OCI-LY7 (cell line): Measurements from ENCODE around the gene PRPF38B. TPM values are rescaled to one million over a fixed set of nuclear protein-coding genes. Genes with fewer than 3 reads are reported as not detected.

Source experiments
- BruUV-seq: library from RNA; stranded (reverse); fragments of 400-500 nt; replicated peaks from 2 replicates; lab custom pipeline; 2021; lab: Mats Ljungman, UMichigan
- CTCF ChIA-PET: fragments of 300-600 bp; sonication (Branson Sonifier 250); formaldehyde crosslinking; loops from one replicate; lab custom pipeline; 2022; ENCODE audit warnings: antibody characterized with exemption; ENCODE audit not compliant: unreplicated experiment; lab: Charles Lee
- POLR2A ChIA-PET: fragments of 300-600 bp; sonication (Branson Sonifier 250); formaldehyde crosslinking; loops from one replicate; lab custom pipeline; 2022; ENCODE audit warnings: antibody characterized with exemption; lab: Charles Lee
- DNase-seq: peaks from one replicate; pipeline ENCODE4 v3.0.0-alpha.2; 2015; ENCODE audit warnings: low spot score
- H2AFZ ChIP-seq: fragments of 200-600 bp; sonication (generic), shearing (Covaris generic); 2 replicates; pipeline ENCODE4 v1.6.1; 2014; ENCODE audit warnings: mild to moderate bottlenecking, antibody characterized with exemption, low read length, moderate library complexity
- H3K27ac ChIP-seq: fragments of 200-600 bp; sonication (generic); 2 replicates; pipeline ENCODE4 v1.5.1; 2014; ENCODE audit warnings: mixed run types, low read depth, mild to moderate bottlenecking, moderate library complexity, low read length, inconsistent platforms; ENCODE audit not compliant: poor library complexity, severe bottlenecking
- H3K36me3 ChIP-seq: fragments of 200-600 bp; sonication (generic); 2 replicates; pipeline ENCODE4 v1.6.1; 2014; ENCODE audit warnings: mild to moderate bottlenecking, antibody characterized with exemption, low read length, moderate library complexity, mixed read lengths; ENCODE audit not compliant: insufficient read depth
- H3K4me1 ChIP-seq: fragments of 200-600 bp; sonication (generic); 2 replicates; pipeline ENCODE4 v1.5.1; 2014; ENCODE audit warnings: mild to moderate bottlenecking, low read length; ENCODE audit not compliant: insufficient read depth, poor library complexity, severe bottlenecking
- H3K4me2 ChIP-seq: fragments of 200-600 bp; sonication (generic); 2 replicates; pipeline ENCODE4 v1.6.1; 2014; ENCODE audit warnings: mild to moderate bottlenecking, low read length
- H3K4me3 ChIP-seq: fragments of 200-600 bp; sonication (generic); 2 replicates; pipeline ENCODE4 v1.5.1; 2014; ENCODE audit warnings: mild to moderate bottlenecking, low read depth, low read length; ENCODE audit not compliant: poor library complexity, severe bottlenecking
- H3K79me2 ChIP-seq: fragments of 200-600 bp; sonication (generic); 2 replicates; pipeline ENCODE4 v1.6.1; 2016; ENCODE audit warnings: low read depth, mild to moderate bottlenecking, low read length, moderate library complexity, mixed read lengths; ENCODE audit not compliant: insufficient read depth
- H3K9me2 ChIP-seq: fragments of 200-600 bp; sonication (generic); 2 replicates; pipeline ENCODE4 v1.6.1; 2016; ENCODE audit warnings: mild to moderate bottlenecking, low read length, mixed read lengths; ENCODE audit not compliant: insufficient read depth
- H3K9me3 ChIP-seq: fragments of 200-600 bp; sonication (generic); 2 replicates; pipeline ENCODE4 v1.6.1; 2014; ENCODE audit warnings: mild to moderate bottlenecking, mixed run types, low read length, mixed read lengths
- H4K20me1 ChIP-seq: fragments of 200-600 bp; sonication (generic); 2 replicates; pipeline ENCODE4 v1.6.1; 2014; ENCODE audit warnings: mild to moderate bottlenecking, antibody characterized with exemption, low read length, moderate library complexity, mixed read lengths; ENCODE audit not compliant: insufficient read depth
- CTCF ChIP-seq: fragments of 200-600 bp; sonication (generic); conservative IDR thresholded peaks from 2 replicates; pipeline ENCODE4 v1.5.1; 2014; ENCODE audit warnings: mild to moderate bottlenecking, antibody characterized with exemption, low read length, moderate library complexity, mixed read lengths
- EZH2phosphoT487 ChIP-seq: fragments of 200-600 bp; sonication (generic); IDR thresholded peaks from 2 replicates; pipeline ENCODE4 v1.6.1; 2018; ENCODE audit warnings: low read depth, borderline replicate concordance, mild to moderate bottlenecking, mixed run types, antibody characterized with exemption, low read length, moderate library complexity, mixed read lengths
- intact Hi-C: fragments of 100-400 bp; cut with micrococcal nuclease; formaldehyde crosslinking; loops from one replicate; pipeline ENCODE4 v1.10.0; 2022; ENCODE audit not compliant: unreplicated experiment
- total RNA-seq, 2 experiments: library from RNA; depleted of rRNA in 1 of 2; stranded (reverse); fragments of >200 nt in 1 of 2; shearing (Covaris generic) in 1 of 2; gene quantifications; 2 replicates each; pipeline ENCODE4 v1.2.3, GENCODE V29; 2014 to 2022

Gene PRPF38B
- total RNA-seq, 2 experiments from 2014 or later, result 47.4 to 73.8 TPM

GRCh38 chr1:108742253-108742652, 50.1 kb downstream of the PRPF38B start:
- no peaks in the 10 kb centered on the region for H3K9me2 ChIP-seq
- intact Hi-C loops, result no loop called here
- H4K20me1 ChIP-seq, result no peaks in the 10 kb centered on the region
- no peaks in the 10 kb centered on the region for H3K9me3 ChIP-seq
- ChIA-PET POLR2A (interaction anchor here (0.6 kb wide), 2 partner anchors 51 to 82 kb away, joined by 3 read pairs; no protein-coding TSS in a partner anchor), CTCF (no interaction called here)
- H3K4me2 ChIP-seq, result no peak overlapping the region
- DNase-seq, result no peak
- no peak overlapping the region for H2AFZ ChIP-seq
- H3K4me3 ChIP-seq, result no peak overlapping the region
- BruUV-seq, result no TSS peak
- H3K36me3 ChIP-seq, result no peaks in the 10 kb centered on the region
- no peak overlapping the region for H3K27ac ChIP-seq
- peaks cover 3% of the 10 kb centered on the region; the same call in 1 of the 2 replicates for H3K79me2 ChIP-seq
- no peak for TF ChIP-seq EZH2phosphoT487
- TF ChIP-seq CTCF, result no peak
- H3K4me1 ChIP-seq, result no peaks in the 10 kb centered on the region

- DNase-seq, result no peak
- Histone ChIP-seq H3K4me1 (peaks cover 3% of the 10 kb centered on the region), H3K79me2 (peaks cover 14% of the 10 kb centered on the region), H3K9me3 (no peaks in the 10 kb centered on the region), H3K36me3 (peaks cover 7% of the 10 kb centered on the region), H3K27ac (no peak overlapping the region), H2AFZ (peak overlapping the region; percentile 93), H4K20me1 (no peaks in the 10 kb centered on the region), H3K4me3 (no peak overlapping the region), H3K4me2 (peak overlapping the region; percentile 34; the same call in 1 of the 2 replicates), H3K9me2 (no peaks in the 10 kb centered on the region)
- intact Hi-C loops, result loop anchor here (1.0 to 5.0 kb wide), 3 partner anchors 54 to 187 kb away; partner anchors contain the start of genes GPSM2 and PRPF38B
- TF ChIP-seq EZH2phosphoT487 (no peak), CTCF (no peak)
- ChIA-PET POLR2A (interaction anchor here (0.6 kb wide), 1 partner anchor 21 kb away, joined by 6 read pairs; no protein-coding TSS in a partner anchor), CTCF (no interaction called here)
- BruUV-seq, result no TSS peak
These were observed 53.9 kb downstream of the PRPF38B start for GRCh38 chr1:108745980-108746381.
